ENCODE data around the gene MAOB. TPM values are rescaled to one million over a fixed set of nuclear protein-coding genes. Genes with fewer than 3 reads are reported as not detected.

Gene MAOB
- polyA plus RNA-seq, 3 donors: not detected

GRCh38 chrX:43880425-43880824 is 1.8 kb downstream of the MAOB start:
- no peaks in the 10 kb centered on the region for H3K36me3 Mint-ChIP-seq
- no peak overlapping the region for H3K4me2 ChIP-seq (replicated peaks; ENCODE audit: extremely low read depth, low read length, poor library complexity, severe bottlenecking)

DNA sequence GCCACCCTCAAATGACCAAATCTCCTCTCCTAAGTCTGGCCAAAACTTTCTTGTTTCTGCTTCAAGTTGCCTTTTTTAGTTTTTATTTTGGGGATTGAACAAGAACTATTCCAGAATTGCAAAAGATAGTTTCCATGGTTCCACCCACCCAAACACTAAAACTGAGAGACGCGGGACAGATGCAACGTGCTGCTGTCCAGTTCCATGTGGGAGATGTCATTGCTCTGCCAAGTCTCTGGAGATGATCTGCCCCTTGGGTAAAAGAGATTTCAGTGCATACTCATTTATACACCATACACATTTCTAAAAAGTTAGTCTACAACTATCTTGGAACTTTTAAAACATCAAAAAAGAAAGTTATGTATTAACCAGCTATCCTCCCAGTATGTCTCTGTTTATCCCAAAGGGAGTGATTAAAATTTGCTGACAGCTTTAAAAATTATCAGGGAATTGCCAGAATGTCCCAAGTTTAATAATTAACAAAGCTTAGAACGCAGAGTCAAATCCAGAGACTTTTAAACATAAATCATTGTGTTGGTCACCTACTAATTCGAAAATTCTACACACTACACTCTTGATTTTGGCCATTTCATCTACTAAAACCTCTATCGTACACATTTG is 3.2 kb downstream of the MAOB start:
- H3K9ac ChIP-seq (ENCODE audit: insufficient read depth, low read length, poor library complexity, severe bottlenecking): no peak overlapping the region
- peaks cover 11 to 14% of the 10 kb centered on the region in 2 donors for H3K27me3 ChIP-seq (ENCODE audit: control insufficient read depth in 2 of 2, insufficient read depth in 2 of 2, low read length in 2 of 2)
- H4K20me1 ChIP-seq (ENCODE audit: insufficient read depth, low read length): no peaks in the 10 kb centered on the region
- H3K4me1 ChIP-seq (ENCODE audit: control insufficient read depth in 1 of 2, insufficient read depth in 2 of 2, low read length in 2 of 2): no peaks in the 10 kb centered on the region
- Mint-ChIP-seq H3K4me3 (no peak overlapping the region), H3K27ac (no peak overlapping the region), H3K9me3 (peaks cover 0 to 2% (median 0%) of the 10 kb centered on the region in 7 donors), H3K27me3 (ENCODE audit: low read depth in 3 of 3) (peaks cover 12 to 25% (median 25%) of the 10 kb centered on the region in 3 donors), H3K4me1 (peaks cover 2% of the 10 kb centered on the region), H3K36me3 (no peaks in the 10 kb centered on the region)
- no peaks in the 10 kb centered on the region for H3K9me3 ChIP-seq (replicated peaks in 1 of 2; ENCODE audit: control insufficient read depth in 1 of 2, insufficient read depth in 1 of 2, low read length in 2 of 2)
- DNase-seq: no peak
- no peak overlapping the region for H3K27ac ChIP-seq (ENCODE audit: low read depth in 1 of 2, low read length in 2 of 2)
- H3K4me2 ChIP-seq (replicated peaks; ENCODE audit: extremely low read depth, low read length, poor library complexity, severe bottlenecking): no peak overlapping the region
- WGBS (ENCODE audit: insufficient coverage): 100% methylated on average over 1 of the region's 6 CpGs
- intact Hi-C loops (cut with micrococcal nuclease): no loop called here
- no peaks in the 10 kb centered on the region for H3K79me2 ChIP-seq (ENCODE audit: insufficient read depth, low read length)
- no peak overlapping the region for H3K4me3 ChIP-seq (replicated peaks in 1 of 3; ENCODE audit: low read depth in 2 of 3, low read length in 3 of 3)
- H2AFZ ChIP-seq (ENCODE audit: insufficient read depth, low read depth, low read length, poor library complexity, severe bottlenecking): no peak overlapping the region
- TF ChIP-seq, protein P1, sequence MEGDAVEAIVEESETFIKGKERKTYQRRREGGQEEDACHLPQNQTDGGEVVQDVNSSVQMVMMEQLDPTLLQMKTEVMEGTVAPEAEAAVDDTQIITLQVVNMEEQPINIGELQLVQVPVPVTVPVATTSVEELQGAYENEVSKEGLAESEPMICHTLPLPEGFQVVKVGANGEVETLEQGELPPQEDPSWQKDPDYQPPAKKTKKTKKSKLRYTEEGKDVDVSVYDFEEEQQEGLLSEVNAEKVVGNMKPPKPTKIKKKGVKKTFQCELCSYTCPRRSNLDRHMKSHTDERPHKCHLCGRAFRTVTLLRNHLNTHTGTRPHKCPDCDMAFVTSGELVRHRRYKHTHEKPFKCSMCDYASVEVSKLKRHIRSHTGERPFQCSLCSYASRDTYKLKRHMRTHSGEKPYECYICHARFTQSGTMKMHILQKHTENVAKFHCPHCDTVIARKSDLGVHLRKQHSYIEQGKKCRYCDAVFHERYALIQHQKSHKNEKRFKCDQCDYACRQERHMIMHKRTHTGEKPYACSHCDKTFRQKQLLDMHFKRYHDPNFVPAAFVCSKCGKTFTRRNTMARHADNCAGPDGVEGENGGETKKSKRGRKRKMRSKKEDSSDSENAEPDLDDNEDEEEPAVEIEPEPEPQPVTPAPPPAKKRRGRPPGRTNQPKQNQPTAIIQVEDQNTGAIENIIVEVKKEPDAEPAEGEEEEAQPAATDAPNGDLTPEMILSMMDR (IDR thresholded peaks at IDR 0.05): no peak
- no peaks in the 10 kb centered on the region for H3K36me3 ChIP-seq (replicated peaks in 1 of 2; ENCODE audit: control insufficient read depth in 1 of 2, insufficient read depth in 2 of 2, low read length in 2 of 2)

More at GRCh38 chrX:43880425-43880824, 1.8 kb downstream of the MAOB start:
- H3K4me1 Mint-ChIP-seq: peaks cover 2% of the 10 kb centered on the region
- TF ChIP-seq, protein P1 (IDR thresholded peaks at IDR 0.05): no peak
- Histone ChIP-seq H3K9me3 (replicated peaks in 1 of 2; ENCODE audit: control insufficient read depth in 1 of 2, insufficient read depth in 1 of 2, low read length in 2 of 2) (no peaks in the 10 kb centered on the region), H3K4me1 (ENCODE audit: control insufficient read depth in 1 of 2, insufficient read depth in 2 of 2, low read length in 2 of 2) (no peaks in the 10 kb centered on the region), H3K27me3 (ENCODE audit: control insufficient read depth in 2 of 2, insufficient read depth in 2 of 2, low read length in 2 of 2) (peaks cover 11 to 14% of the 10 kb centered on the region in 2 donors), H4K20me1 (ENCODE audit: insufficient read depth, low read length) (no peaks in the 10 kb centered on the region), H3K4me3 (replicated peaks in 1 of 3; ENCODE audit: low read depth in 2 of 3, low read length in 3 of 3) (no peak overlapping the region), H3K79me2 (ENCODE audit: insufficient read depth, low read length) (no peaks in the 10 kb centered on the region), H3K36me3 (replicated peaks in 1 of 2; ENCODE audit: control insufficient read depth in 1 of 2, insufficient read depth in 2 of 2, low read length in 2 of 2) (no peaks in the 10 kb centered on the region), H2AFZ (ENCODE audit: insufficient read depth, low read depth, low read length, poor library complexity, severe bottlenecking) (no peak overlapping the region), H3K9ac (ENCODE audit: insufficient read depth, low read length, poor library complexity, severe bottlenecking) (no peak overlapping the region), H3K27ac (ENCODE audit: low read depth in 1 of 2, low read length in 2 of 2) (no peak overlapping the region)
- no peak for DNase-seq
- H3K27ac Mint-ChIP-seq: no peak overlapping the region
- intact Hi-C loops (cut with micrococcal nuclease): no loop called here
- H3K4me3 Mint-ChIP-seq: no peak overlapping the region
- peaks cover 12 to 30% (median 26%) of the 10 kb centered on the region in 3 donors for H3K27me3 Mint-ChIP-seq (ENCODE audit: low read depth in 3 of 3)
- no CpG with 5 or more reads among the region's 2 CpGs for WGBS (ENCODE audit: insufficient coverage)
- H3K9me3 Mint-ChIP-seq: peaks cover 0 to 2% (median 0%) of the 10 kb centered on the region in 7 donors

Measured in CD14-positive monocyte (primary cell).